Activated T-helper 1 cell treated with Interleukin-2 at 50 U/mL for 16 hours (primary cell): ENCODE data around the gene HAUS5.
A peak's percentile ranks its signal among the peaks of the same experiment; 100 is the strongest.

Experiments
- DNase-seq: peaks from one replicate; pipeline ENCODE4 v3.0.0-alpha.2; 2020; ENCODE audit warnings: low read depth

HAUS5 gene

GRCh38 chr19:35607661-35608060 is 4.9 kb upstream of the HAUS5 start:
- DNase-seq: no peak

- no peak for DNase-seq
Measured at GRCh38 chr19:35608251-35608650, 4.3 kb upstream of the HAUS5 start.

GRCh38 chr19:35609851-35610353 is 2.6 kb upstream of the HAUS5 start:
- DNase-seq: peak; percentile 18

GRCh38 chr19:35612224-35612558 is 344 bp upstream of the HAUS5 start:
- DNase-seq: no peak

- no peak for DNase-seq
Measured at GRCh38 chr19:35613574-35613973, 1.0 kb downstream of the HAUS5 start.

DNA sequence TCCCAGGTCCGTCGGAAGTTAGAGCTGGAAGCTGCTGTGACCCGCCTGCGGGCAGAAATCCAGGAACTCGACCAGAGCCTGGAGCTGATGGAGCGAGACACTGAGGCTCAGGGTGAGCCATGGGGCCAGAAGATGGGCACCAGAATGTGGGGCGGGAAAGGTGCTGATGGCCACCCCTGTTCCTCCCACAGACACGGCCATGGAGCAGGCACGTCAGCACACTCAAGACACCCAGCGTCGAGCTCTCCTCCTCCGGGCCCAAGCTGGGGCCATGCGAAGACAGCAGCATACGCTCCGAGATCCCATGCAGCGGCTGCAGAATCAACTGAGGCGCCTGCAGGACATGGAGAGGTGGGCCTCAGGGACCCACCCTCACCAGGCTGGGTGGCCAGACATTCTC is 2.5 kb downstream of the HAUS5 start:
- no peak for DNase-seq

DNA sequence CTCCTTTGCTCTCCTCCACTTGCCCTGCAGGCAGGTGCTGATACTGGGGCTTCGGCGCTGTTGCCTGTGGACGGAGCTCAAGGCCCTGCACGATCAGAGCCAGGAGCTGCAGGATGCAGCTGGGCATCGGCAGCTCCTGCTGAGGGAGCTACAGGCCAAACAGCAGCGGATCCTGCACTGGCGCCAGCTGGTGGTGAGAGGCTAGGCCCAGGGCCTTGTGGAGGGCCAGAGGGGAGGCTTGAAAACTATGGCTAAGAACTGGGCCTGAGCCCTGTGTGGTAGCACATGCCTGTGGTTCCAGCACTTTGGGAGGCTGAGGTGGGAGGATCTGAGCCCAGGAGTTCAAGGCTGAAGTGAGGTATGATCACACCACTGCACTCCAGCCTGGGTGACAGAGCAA is 6.3 kb downstream of the HAUS5 start:
- no peak for DNase-seq

- DNase-seq: no peak
Measured at GRCh38 chr19:35619290-35619923, 6.9 kb downstream of the HAUS5 start.

GRCh38 chr19:35620001-35620400 is 7.5 kb downstream of the HAUS5 start:
- DNase-seq: no peak

DNA sequence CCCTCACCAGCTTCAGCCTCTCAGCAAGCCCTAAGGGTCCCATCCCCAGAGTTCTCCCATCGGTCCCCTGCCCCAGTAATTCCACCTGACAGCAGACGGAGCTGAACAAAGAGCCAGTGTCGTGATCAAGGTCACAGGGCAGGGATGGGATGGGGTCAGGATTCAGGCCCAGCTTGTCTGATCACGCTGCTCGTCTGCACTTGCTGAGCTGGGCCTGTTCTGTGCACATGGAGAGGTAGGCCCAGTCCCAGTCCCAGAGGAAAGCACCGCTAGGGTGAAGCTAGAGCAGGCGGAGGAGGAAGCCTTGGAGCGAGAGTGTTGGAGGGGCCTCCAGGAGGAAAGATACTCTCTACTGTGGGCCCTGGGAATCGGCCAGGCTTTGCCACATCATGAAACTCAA is 9.2 kb downstream of the HAUS5 start:
- no peak for DNase-seq

DNA sequence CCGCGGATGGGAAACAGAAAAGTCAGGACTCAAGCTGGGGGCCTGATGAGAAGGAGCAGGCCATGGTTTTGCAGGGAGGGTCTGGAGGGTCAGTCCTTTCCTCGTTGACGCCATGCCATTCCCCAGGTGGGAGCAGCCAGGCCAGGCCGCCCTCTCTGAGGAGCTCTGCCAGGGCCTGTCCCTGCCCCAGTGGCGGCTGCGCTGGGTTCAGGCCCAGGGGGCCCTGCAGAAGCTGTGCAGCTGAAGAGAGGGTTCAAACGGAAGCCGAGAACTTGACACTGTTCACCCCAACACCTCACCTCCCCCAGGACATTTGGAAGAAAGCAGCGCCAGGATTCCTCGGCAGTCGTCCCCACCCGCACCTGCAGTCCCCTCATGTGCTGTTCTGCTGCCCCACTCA is 10.2 kb downstream of the HAUS5 start:
- DNase-seq: no peak

GRCh38 chr19:35623327-35624010 is 10.9 kb downstream of the HAUS5 start:
- no peak for DNase-seq

DNA sequence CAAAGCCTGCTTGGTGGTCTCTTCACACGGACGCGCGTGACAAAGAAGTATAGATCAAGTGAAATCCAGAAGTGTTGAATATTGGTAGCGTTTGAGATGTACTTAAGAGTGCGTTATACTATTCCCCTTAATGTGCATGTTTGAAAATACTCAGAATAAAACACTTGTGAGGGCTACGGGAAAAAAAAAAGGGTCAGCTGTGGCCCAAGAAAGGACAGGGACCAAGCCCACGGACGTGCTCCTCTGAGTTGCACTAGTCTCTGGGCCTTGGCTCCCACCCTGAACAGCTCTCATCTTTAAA is 15.7 kb downstream of the HAUS5 start:
- DNase-seq: no peak

GRCh38 chr19:35628565-35629331 is 16.2 kb downstream of the HAUS5 start, which contains the start of gene RBM42:
Gene RBM42 (plus strand): TSS chr19:35629036. CDS start chr19:35629154, 118 bp downstream.
- peak; percentile 92 for DNase-seq

DNA sequence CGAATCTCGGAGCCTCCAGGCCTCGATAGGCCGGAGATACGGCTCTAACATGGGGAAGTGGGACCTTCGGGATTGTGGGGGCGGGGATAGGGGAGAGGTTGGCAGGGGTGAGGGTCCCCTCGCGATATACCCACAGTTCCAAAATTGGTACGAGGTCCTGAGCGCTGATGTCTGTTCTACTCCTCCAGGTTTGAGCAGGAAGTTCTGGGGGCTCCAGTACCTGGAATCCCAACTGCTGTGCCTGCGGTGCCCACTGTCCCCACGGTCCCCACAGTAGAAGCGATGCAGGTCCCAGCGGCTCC is 16.7 kb downstream of the HAUS5 start:
- DNase-seq: no peak

GRCh38 chr19:35633727-35634440 is 21.3 kb downstream of the HAUS5 start:
- DNase-seq: no peak

DNA sequence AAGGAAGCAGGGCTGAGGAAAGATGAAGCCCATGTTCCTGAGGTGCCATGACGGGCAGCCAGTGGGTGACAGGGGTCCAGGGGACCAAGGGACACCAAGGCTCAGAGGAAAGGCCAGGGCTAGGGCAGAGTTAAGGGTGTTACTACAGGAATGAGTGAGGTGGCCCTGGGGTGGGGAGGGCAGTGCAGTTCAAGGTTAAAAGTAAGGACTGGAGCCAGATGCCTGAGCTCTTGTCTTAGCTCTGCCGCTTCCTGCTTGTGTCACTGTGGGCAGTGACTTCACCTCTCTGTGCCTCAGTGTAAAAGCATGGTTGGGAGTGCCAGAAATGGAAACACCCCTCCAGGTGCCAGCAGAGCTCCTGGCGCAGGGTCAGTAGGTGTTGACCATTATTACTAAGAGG is 24.1 kb downstream of the HAUS5 start:
- DNase-seq: no peak

DNA sequence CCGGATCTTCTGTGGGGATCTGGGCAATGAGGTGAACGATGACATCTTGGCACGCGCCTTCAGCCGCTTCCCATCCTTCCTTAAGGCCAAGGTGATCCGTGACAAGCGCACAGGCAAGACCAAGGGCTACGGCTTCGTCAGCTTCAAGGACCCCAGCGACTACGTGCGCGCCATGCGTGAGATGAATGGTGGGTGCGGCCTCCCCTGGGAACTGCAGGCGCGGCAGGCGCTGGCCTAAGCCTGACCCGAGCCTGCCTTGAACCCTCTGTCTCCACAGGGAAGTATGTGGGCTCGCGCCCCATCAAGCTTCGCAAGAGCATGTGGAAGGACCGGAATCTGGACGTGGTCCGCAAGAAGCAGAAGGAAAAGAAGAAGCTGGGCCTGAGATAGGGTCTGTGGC is 24.6 kb downstream of the HAUS5 start:
- no peak for DNase-seq

DNA sequence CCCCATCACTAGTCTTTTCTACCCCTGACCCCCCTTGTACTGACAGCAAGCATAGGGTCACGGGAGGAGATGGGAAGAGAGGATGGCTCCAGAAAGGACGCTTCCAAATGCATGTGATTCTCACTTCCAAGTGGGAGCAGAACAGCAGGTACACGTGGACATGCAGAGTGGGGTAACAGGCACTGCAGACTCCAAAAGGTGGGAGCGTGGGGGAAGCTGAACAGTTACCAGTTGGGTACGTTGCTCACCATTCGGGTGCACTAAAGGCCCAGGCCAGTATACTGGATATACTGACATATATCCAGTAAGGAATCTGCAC is 26.7 kb downstream of the HAUS5 start:
- DNase-seq: no peak

DNA sequence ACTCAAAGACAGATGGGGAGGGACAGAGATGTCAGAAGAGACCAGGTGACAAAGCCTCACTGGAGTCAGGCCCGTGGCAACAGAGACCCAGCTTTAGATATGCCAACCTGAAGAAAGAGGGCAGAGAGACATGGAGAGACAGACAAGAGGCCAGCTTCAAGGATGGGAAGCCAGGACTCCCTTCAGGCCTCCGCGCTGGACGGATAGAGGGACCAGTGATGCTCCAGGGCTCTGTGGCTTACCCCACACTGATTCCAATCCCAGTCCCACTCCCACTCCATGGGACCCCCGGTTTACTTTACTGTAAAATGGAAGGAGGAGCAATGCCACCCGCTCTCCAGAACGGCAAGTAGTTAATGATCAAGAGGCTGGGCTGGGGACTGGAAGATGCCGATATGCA is 27.3 kb downstream of the HAUS5 start:
- no peak for DNase-seq

DNA sequence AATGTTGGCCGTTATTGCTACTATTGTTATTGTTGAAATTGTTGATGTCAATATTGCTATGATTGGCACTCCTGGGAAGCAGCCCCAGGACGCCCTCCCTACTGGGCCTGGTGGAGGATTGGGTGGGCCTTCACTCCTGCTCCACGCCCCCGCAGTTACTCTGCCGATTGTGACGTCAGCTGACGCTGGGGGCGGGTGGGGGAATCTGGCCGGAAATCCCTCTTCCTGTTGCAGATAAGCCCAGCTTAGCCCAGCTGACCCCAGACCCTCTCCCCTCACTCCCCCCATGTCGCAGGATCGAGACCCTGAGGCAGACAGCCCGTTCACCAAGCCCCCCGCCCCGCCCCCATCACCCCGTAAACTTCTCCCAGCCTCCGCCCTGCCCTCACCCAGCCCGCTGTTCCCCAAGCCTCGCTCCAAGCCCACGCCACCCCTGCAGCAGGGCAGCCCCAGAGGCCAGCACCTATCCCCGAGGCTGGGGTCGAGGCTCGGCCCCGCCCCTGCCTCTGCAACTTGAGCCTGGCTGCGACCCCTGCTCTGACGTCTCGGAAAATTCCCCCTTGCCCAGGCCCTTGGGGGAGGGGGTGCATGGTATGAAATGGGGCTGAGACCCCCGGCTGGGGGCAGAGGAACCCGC is 29.1 kb downstream of the HAUS5 start, which contains the start of gene ETV2:
ETV2 (plus strand) TSS at position 231 of the 637 bp plus-strand sequence. CDS start 716 bp downstream, outside the sequence.
- no peak for DNase-seq

DNA sequence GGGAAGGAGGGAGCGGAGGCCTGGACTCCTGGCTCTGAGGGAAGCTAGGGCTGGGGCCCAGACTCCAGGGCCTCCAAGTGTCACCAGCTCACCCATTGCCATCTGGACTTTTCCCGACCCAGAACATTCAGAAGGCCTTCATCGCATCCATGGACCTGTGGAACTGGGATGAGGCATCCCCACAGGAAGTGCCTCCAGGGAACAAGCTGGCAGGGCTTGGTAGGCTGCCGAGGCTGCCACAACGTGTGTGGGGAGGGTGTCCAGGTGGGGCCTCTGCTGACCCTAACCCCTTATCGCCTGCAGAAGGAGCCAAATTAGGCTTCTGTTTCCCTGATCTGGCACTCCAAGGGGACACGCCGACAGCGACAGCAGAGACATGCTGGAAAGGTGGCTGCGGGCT is 29.8 kb downstream of the HAUS5 start:
- DNase-seq: no peak
